Peyer's patch (tissue), 4 donors: ENCODE results near the gene DERA. TPM values are rescaled to one million over a fixed set of nuclear protein-coding genes. Genes with fewer than 3 reads are reported as not detected.

Experiments used
- DNase-seq, 3 donors: peaks; one replicate each; pipeline ENCODE4 v3.0.0-alpha.2; 2017 to 2019
- H3K27ac ChIP-seq, 4 donors: fragments of 200-600 bp; sonication (generic); one replicate each; pipeline ENCODE4 v1.5.1; 2016 to 2019
- H3K27me3 ChIP-seq, 2 donors: fragments of 200-600 bp; sonication (generic); one replicate each; pipeline ENCODE4 v1.5.1; 2019
- H3K36me3 ChIP-seq, 3 donors: fragments of 200-600 bp; sonication (generic); one replicate each; pipeline ENCODE4 v1.5.1; 2016 to 2019
- H3K4me1 ChIP-seq, 4 donors: fragments of 200-600 bp; sonication (generic); one replicate each; pipeline ENCODE4 v1.5.1; 2016 to 2019
- H3K4me3 ChIP-seq, 4 donors: fragments of 200-600 bp; sonication (generic); 1 replicate in 3 of 4; 2 replicates in 1 of 4; pipeline ENCODE4 v1.5.1; 2016 to 2019; ENCODE audit warnings: mild to moderate bottlenecking in 1 of 4
- H3K9me3 ChIP-seq, 4 donors: fragments of 200-600 bp; sonication (generic); one replicate each; pipeline ENCODE4 v1.5.1; 2016 to 2019; ENCODE audit warnings: mild to moderate bottlenecking in 1 of 4
- POLR2A ChIP-seq, 2 donors: fragments of 450-650 bp; IDR thresholded peaks; one replicate each; pipeline ENCODE4 v1.5.1; 2017; ENCODE audit warnings: antibody characterized with exemption in 2 of 2, mild to moderate bottlenecking in 2 of 2, moderate library complexity in 2 of 2
- total RNA-seq, 4 donors: library from RNA; depleted of rRNA; stranded (reverse); fragments of >200 nt; gene quantifications; one replicate each; pipeline ENCODE4 v1.1.0, GENCODE V29; 2016
- TF ChIP-seq, protein P1 (sequence below), 6 experiments: fragments of 450-650 bp in 4 of 6; fragments of 200-600 bp in 2 of 6; sonication (generic) in 1 of 6; IDR thresholded peaks; one replicate each; pipeline ENCODE4 v1.5.1; 2017 to 2019; ENCODE audit warnings: antibody characterized with exemption in 6 of 6, mild to moderate bottlenecking in 3 of 6, moderate library complexity in 1 of 6

Gene DERA
- total RNA-seq, 4 donors from 2014 or later: 45.4 to 111 (median 78.9) TPM

DNA sequence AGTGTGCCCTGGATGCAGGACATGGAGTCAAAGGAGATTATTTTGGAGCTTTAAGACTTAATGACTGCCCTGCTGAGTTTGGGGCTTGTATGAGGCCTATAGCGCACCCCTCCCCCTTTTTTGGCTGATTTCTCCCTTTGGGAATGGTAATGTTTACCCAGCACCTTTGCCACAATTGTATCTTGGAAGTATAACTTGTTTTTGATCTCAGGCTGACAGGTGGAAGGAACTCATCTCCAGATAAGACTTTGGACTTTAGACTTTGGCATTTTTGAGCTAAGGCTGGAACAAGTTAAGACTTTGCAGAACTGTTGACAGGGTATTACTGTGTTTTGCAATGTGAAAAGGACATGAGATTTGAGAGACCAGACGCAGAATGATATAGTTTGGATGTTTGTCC lies 110.5 kb downstream of the DERA start:
- Histone ChIP-seq H3K4me1 (peaks cover 0 to 4% (median 0%) of the 10 kb centered on the region in 4 donors), H3K27ac (peak overlapping the region in 2 of 4 donors; percentile 14 to 45), H3K36me3 (no peaks in the 10 kb centered on the region), H3K4me3 (no peak overlapping the region), H3K9me3 (no peaks in the 10 kb centered on the region), H3K27me3 (no peaks in the 10 kb centered on the region)
- DNase-seq: no peak
- TF ChIP-seq POLR2A (IDR thresholded peaks at IDR 0.05): no peak
- TF ChIP-seq, protein P1, sequence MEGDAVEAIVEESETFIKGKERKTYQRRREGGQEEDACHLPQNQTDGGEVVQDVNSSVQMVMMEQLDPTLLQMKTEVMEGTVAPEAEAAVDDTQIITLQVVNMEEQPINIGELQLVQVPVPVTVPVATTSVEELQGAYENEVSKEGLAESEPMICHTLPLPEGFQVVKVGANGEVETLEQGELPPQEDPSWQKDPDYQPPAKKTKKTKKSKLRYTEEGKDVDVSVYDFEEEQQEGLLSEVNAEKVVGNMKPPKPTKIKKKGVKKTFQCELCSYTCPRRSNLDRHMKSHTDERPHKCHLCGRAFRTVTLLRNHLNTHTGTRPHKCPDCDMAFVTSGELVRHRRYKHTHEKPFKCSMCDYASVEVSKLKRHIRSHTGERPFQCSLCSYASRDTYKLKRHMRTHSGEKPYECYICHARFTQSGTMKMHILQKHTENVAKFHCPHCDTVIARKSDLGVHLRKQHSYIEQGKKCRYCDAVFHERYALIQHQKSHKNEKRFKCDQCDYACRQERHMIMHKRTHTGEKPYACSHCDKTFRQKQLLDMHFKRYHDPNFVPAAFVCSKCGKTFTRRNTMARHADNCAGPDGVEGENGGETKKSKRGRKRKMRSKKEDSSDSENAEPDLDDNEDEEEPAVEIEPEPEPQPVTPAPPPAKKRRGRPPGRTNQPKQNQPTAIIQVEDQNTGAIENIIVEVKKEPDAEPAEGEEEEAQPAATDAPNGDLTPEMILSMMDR (IDR thresholded peaks at IDR 0.05): no peak

DNA sequence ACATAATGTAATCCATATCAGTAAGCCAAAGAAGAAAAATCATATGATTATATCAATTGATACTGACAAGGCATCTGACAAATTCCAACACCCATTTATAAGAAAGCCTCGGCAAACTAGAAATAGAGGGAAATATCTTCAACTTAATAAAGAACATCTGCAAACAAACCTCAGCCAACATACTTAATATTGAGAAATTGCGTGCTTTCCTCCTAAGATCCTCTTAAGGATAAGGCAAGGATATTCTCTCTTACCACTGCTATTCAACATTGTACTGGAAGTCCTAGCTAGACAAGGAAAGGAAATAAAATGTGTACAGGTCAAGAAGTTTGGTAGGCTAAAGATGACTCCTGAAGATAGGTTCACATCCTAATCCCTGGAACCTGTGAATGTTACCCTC lies 115.9 kb downstream of the DERA start:
- TF ChIP-seq, protein P1 (IDR thresholded peaks at IDR 0.05): no peak
- TF ChIP-seq POLR2A (IDR thresholded peaks at IDR 0.05): no peak
- no peak overlapping the region for H3K4me3 ChIP-seq
- no peaks in the 10 kb centered on the region for H3K36me3 ChIP-seq
- H3K4me1 ChIP-seq: no peaks in the 10 kb centered on the region
- H3K27me3 ChIP-seq: no peaks in the 10 kb centered on the region
- no peak overlapping the region for H3K27ac ChIP-seq
- DNase-seq: no peak
- H3K9me3 ChIP-seq: no peaks in the 10 kb centered on the region

DNA sequence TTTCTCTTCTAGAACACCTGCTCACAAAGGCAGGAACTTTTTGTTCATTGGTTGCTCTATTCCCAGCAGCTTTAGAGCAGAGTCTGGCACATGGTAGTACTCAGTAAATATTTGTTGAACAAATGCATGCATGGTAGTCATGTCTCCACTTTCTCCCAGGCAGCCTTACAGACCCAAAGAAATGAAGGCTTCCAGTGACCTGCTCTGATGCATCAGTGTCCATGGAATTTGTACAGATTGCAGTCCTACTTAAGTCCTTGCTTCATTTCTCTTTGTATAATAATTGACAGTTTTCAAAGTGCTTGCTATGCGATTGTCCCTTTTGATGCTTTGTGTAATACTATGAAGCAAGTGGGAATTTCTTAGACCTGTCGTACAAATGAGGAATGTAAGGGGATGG lies 119.6 kb downstream of the DERA start:
- Histone ChIP-seq H3K9me3 (no peaks in the 10 kb centered on the region), H3K27ac (no peak overlapping the region), H3K36me3 (peaks cover 0 to 23% (median 0%) of the 10 kb centered on the region in 3 donors), H3K4me1 (no peaks in the 10 kb centered on the region), H3K27me3 (no peaks in the 10 kb centered on the region), H3K4me3 (no peak overlapping the region)
- TF ChIP-seq POLR2A (IDR thresholded peaks at IDR 0.05): no peak
- TF ChIP-seq, protein P1 (IDR thresholded peaks at IDR 0.05): no peak
- DNase-seq: no peak

DNA sequence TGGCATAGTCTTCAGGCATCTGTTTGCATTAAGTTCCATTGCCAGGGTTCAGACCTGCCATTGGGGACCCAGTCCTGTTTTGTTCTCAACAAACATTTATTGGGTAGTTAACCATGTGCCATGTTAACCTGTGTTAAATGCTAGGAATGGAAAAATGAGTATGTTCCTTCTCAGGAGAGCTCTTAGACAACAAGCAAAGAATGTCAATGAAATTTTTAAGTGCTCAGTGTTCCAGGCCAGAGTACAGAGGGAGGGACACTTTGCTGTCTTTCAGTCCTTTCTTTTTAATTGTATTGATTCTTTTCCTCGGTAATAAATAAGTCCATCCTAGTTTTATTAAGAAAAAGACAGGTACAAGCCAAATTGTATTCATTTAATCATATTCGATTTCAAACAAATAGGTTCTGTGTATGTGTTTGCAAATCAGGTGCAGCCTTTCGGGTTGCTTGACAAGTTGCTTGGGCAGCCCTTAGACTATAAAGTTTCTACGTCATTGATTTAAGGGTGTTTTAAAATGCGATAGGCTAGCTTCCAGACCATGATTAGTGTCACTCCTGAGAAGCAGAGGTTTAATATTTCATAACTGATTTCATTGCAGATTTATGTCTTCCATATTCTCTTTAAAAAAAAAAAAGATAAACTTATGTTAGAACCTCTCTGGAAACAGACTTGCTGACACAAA lies 123.1 kb downstream of the DERA start:
- Histone ChIP-seq H3K27me3 (no peaks in the 10 kb centered on the region), H3K36me3 (peaks cover 0 to 44% (median 0%) of the 10 kb centered on the region in 3 donors), H3K9me3 (no peaks in the 10 kb centered on the region), H3K27ac (no peak overlapping the region), H3K4me1 (no peaks in the 10 kb centered on the region), H3K4me3 (no peak overlapping the region)
- no peak for DNase-seq
- no peak for TF ChIP-seq POLR2A (IDR thresholded peaks at IDR 0.05)
- TF ChIP-seq, protein P1 (IDR thresholded peaks at IDR 0.05): no peak

DNA sequence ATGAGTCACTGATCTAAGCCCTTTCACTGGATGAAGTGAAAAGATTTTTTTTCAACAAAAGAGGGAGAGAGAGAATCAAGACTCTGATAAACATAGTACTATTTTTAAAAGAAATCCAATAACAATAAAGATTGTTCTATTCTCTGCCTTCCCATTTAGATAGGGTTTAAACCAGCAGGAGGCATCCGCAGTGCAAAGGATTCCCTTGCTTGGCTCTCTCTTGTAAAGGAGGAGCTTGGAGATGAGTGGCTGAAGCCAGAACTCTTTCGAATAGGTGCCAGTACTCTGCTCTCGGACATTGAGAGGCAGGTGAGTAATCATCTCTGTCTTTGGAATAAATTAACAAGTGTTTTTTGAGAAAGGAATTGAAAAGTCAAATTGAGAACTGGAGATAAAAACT lies 124.9 kb downstream of the DERA start:
- no peak for DNase-seq
- TF ChIP-seq, protein P1 (IDR thresholded peaks at IDR 0.05): no peak
- no peak for TF ChIP-seq POLR2A (IDR thresholded peaks at IDR 0.05)
- H3K36me3 ChIP-seq: peaks cover 0 to 50% (median 0%) of the 10 kb centered on the region in 3 donors

More for the DNA sequence above, 124.9 kb downstream of the DERA start:
- Histone ChIP-seq H3K9me3 (no peaks in the 10 kb centered on the region), H3K4me1 (no peaks in the 10 kb centered on the region), H3K4me3 (no peak overlapping the region), H3K27me3 (no peaks in the 10 kb centered on the region), H3K27ac (no peak overlapping the region)
